NT2/D1 (cell line): ENCODE results near the gene SEMA3B.

Experiments used
- SUZ12 ChIP-seq: IDR thresholded peaks from 2 replicates; pipeline ENCODE4 v1.6.1; 2011; ENCODE audit not compliant: insufficient read length, insufficient read depth; ENCODE audit errors: extremely low read depth
- YY1 ChIP-seq: IDR thresholded peaks from 2 replicates; pipeline ENCODE4 v1.6.1; 2011; ENCODE audit not compliant: insufficient read length, insufficient read depth

GRCh38 chr3:50325113-50325480 is 56.1 kb downstream of the SEMA3B start:
- TF ChIP-seq SUZ12 (no peak), YY1 (no peak)
